ENCODE results near the gene ABCG1. TPM values are rescaled to one million over a fixed set of nuclear protein-coding genes. Genes with fewer than 3 reads are reported as not detected.

The ABCG1 gene
- total RNA-seq, 4 donors from 2014 or later, result 33.0 to 68.5 (median 40.8) TPM

DNA sequence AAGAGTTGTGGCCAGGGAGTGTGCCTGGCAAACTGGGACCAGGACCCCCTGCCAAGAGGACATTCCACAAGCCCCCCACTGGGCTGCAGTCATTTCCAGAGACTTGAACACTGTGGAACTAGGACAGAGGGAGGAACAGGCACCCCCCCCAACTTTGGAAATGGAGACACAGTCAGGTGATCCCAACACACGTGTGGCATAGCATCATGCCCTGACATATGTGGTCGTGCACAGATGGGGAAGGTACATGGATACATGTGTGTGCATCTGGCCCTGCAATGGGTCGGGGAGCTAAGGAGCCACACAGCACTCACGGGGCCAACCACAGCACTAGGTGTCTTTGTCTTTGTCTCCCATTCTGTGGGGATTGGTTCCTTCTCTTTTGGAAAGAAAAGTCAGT is 102.9 kb downstream of the ABCG1 start:
- H3K4me3 ChIP-seq, result no peak overlapping the region
- no peaks in the 10 kb centered on the region for H3K36me3 ChIP-seq
- no peak overlapping the region for H3K27ac ChIP-seq
- H3K4me1 ChIP-seq, result peaks cover 0 to 8% (median 0%) of the 10 kb centered on the region in 4 donors
- TF ChIP-seq CTCF (IDR thresholded peaks at IDR 0.05), result no peak
- DNase-seq, result no peak
- no peaks in the 10 kb centered on the region for H3K9me3 ChIP-seq
- H3K27me3 ChIP-seq, result no peaks in the 10 kb centered on the region

DNA sequence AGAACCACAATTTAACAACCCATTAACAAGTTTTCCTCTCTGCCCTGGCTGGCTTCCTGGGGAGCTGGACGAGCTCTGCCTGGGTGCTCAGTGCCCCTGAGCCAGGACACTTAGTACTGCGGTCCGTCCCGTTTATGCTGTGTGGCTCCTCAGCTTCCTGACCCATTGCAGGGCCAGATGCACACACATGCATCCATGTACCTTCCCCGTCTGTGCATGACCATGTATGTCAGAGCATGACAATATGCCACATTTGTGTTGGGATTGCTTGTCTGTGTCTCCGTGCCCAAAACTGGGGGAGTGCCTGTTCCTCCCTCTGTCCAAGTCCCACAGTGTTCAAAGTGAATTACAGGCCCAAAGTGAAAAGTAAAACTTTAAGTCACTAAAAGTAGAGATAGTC is 106.0 kb downstream of the ABCG1 start:
- H3K4me1 ChIP-seq, result peaks cover 0 to under 1% (median 0%) of the 10 kb centered on the region in 4 donors
- TF ChIP-seq POLR2A (IDR thresholded peaks at IDR 0.05), result no peak
- TF ChIP-seq CTCF (IDR thresholded peaks at IDR 0.05), result no peak
- no peak overlapping the region for H3K4me3 ChIP-seq
- H3K36me3 ChIP-seq, result no peaks in the 10 kb centered on the region
- H3K9me3 ChIP-seq, result no peaks in the 10 kb centered on the region
- H3K27me3 ChIP-seq, result no peaks in the 10 kb centered on the region
- no peak for DNase-seq
- H3K27ac ChIP-seq, result no peak overlapping the region

GRCh38 chr21:42330380-42331371 is 111.7 kb downstream of the ABCG1 start:
- peak overlapping the region in 2 of 4 donors; percentile 64 to 82 for H3K27ac ChIP-seq
- H3K36me3 ChIP-seq, result no peaks in the 10 kb centered on the region
- H3K27me3 ChIP-seq, result no peaks in the 10 kb centered on the region
- H3K4me1 ChIP-seq, result peaks cover 0 to 13% (median 0%) of the 10 kb centered on the region in 4 donors
- DNase-seq, result no peak
- H3K4me3 ChIP-seq, result no peak overlapping the region
- TF ChIP-seq CTCF (IDR thresholded peaks at IDR 0.05), result peak in 2 of 6 experiments; percentile 12 to 17
- TF ChIP-seq POLR2A (IDR thresholded peaks at IDR 0.05), result no peak
- H3K9me3 ChIP-seq, result peaks cover 0 to 5% (median 0%) of the 10 kb centered on the region in 4 donors

- no peak overlapping the region for H3K4me3 ChIP-seq
- H3K4me1 ChIP-seq, result peaks cover 0 to 13% (median 2%) of the 10 kb centered on the region in 4 donors
- no peaks in the 10 kb centered on the region for H3K27me3 ChIP-seq
- no peak for TF ChIP-seq POLR2A (IDR thresholded peaks at IDR 0.05)
- no peak for TF ChIP-seq CTCF (IDR thresholded peaks at IDR 0.05)
- no peak for DNase-seq
- peaks cover 0 to 5% (median 0%) of the 10 kb centered on the region in 4 donors for H3K9me3 ChIP-seq
- H3K27ac ChIP-seq, result peak overlapping the region in 3 of 4 donors; percentile 9 to 82 (median 64)
- H3K36me3 ChIP-seq, result no peaks in the 10 kb centered on the region
These were observed 112.7 kb downstream of the ABCG1 start for GRCh38 chr21:42331660-42332059.

- Histone ChIP-seq H3K9me3 (peaks cover 0 to 5% (median 0%) of the 10 kb centered on the region in 4 donors), H3K27me3 (no peaks in the 10 kb centered on the region), H3K4me1 (peaks cover 0 to 19% (median 2%) of the 10 kb centered on the region in 4 donors), H3K27ac (peak overlapping the region in 2 of 4 donors; percentile 64 to 82), H3K4me3 (no peak overlapping the region), H3K36me3 (no peaks in the 10 kb centered on the region)
- DNase-seq, result peak in 2 of 3 donors; percentile 74 to 75
- TF ChIP-seq CTCF (IDR thresholded peaks at IDR 0.05) (peak in 1 of 6 experiments; percentile 9), POLR2A (IDR thresholded peaks at IDR 0.05) (no peak)
These were observed 113.8 kb downstream of the ABCG1 start for GRCh38 chr21:42332557-42333317.

Measured in Peyer's patch (tissue), 4 donors.